UCSD-AML1 (cell line): ENCODE data around the gene ZNF784.

Experiments
- DNase-seq: peaks from one replicate; lab custom pipeline; 2025; ENCODE audit not compliant: unreplicated experiment; lab: John Stamatoyannopoulos, UW

The ZNF784 gene

DNA sequence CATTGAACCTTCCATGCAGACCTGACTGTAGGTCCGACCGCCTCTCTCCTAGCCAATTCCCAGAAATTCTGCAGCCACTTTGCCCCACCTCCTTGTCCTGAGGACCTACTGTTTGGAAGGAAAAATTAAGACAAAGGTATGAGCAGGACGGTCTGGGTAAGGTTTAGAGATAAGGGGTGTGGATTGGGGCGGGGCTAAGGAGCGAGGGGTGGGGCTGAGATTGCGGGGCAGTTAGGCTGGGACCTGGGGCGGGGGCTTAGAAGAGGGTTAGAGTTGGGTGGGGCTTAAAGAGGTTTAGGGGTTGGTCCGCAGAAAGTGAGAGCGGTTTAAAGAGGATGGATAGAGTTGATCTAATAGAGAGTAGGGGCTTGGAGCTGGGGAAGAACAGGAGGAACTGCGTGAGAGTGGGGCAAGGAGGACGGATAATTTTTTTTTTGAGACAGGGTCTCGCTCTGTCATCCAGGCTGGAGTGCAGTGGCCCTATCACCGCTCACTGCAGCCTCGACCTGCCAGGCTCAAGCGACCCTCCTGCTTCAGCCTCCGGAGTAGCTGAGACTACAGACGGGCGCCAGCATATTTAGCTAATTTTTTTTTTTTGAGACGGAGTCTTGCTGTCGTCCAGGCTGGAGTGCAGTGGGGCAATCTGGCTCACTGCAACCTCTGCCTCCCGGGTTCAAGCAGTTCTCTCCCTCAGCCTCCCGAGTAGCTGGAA lies 20.6 kb downstream of the ZNF784 start:
- no peak for DNase-seq

DNA sequence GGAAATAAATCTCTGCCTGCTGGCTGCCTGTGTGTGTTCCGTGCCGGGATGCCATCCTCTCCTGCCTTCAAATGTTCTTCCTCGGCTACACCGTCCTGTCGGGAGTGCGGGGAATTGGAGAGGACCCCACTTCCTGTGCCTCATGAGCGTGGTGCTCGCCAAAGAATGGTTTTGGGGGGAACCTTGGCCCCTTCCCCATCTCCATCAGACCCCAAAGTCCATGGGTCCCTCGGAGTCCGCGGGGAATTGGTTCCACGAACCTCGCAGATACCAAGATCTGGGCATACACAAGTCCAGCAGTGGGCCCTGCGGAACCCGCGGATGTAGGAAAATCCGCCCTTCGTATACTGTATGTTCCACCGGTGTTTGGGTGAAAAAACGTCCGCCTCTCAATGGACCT lies 21.3 kb downstream of the ZNF784 start:
- no peak for DNase-seq

DNA sequence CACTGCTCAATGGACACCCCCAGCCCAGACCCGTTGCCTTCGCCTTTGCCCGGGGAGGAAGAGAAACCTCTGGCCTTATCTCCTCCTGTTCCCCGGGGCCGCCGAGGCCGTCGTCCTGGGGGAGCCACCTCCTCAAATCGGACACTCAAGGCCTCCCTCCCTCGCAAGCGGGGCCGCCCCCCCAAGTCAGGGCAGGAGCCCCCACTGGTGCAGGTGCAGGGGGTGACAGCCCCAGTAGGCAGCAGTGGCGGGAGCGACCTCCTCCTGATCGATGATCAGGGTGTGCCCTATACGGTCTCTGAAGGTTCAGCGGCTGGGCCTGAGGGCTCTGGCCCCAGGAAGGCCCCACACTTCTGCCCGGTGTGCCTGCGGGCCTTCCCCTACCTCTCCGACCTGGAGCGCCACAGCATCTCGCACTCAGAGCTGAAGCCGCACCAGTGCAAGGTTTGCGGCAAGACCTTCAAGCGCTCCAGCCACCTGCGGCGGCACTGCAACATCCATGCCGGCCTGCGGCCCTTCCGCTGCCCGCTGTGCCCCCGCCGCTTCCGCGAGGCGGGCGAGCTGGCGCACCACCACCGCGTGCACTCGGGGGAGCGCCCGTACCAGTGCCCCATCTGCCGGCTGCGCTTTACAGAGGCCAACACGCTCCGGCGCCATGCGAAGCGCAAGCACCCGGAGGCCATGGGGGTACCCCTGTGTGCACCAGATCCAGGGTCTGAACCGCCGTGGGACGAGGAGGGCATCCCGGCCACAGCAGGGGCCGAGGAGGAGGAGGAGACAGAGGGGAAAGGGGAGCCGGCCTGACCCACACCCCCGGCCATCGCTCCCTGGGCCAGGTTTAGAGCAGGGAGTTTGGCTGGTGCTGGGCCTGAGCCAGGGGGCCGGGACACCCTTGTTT lies 22.0 kb downstream of the ZNF784 start:
- no peak for DNase-seq

DNA sequence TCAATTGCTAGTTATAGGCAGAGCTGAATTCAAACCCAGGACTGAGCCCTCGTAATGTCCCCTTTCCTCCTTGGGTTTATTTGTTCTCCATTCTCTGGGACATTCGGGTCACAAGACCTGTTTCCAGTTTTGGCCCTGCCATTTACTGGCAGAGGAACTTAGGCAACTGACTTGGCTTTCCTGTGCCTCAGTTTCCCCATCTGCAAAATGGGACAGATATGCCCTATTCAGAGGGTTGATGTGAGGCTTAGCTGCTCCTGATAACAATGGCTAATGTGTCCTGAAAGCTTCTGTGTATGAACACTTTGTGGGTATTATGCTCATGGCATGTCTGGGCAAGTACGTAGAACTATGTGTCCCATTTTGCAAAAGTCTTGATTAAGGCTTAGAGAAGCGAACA lies 23.3 kb downstream of the ZNF784 start:
- no peak for DNase-seq

DNA sequence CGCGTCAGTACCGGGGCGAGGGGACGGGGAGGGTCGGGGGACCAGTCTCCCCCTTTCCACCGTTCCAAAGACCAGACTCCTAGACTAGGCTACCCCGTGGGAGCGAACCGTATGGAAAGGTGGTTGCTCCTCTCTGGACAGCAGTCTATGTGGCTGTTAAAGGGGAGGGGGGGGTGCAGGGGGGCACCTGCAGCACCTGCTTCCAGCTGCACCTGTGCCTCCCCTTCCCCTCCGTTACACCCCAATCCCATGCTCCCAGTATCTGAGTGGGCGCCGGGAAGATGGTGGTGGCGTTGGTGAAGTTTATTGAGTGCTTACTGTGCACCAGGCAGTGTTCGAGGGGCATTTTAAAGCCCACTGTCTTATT lies 23.7 kb downstream of the ZNF784 start:
- no peak for DNase-seq

DNA sequence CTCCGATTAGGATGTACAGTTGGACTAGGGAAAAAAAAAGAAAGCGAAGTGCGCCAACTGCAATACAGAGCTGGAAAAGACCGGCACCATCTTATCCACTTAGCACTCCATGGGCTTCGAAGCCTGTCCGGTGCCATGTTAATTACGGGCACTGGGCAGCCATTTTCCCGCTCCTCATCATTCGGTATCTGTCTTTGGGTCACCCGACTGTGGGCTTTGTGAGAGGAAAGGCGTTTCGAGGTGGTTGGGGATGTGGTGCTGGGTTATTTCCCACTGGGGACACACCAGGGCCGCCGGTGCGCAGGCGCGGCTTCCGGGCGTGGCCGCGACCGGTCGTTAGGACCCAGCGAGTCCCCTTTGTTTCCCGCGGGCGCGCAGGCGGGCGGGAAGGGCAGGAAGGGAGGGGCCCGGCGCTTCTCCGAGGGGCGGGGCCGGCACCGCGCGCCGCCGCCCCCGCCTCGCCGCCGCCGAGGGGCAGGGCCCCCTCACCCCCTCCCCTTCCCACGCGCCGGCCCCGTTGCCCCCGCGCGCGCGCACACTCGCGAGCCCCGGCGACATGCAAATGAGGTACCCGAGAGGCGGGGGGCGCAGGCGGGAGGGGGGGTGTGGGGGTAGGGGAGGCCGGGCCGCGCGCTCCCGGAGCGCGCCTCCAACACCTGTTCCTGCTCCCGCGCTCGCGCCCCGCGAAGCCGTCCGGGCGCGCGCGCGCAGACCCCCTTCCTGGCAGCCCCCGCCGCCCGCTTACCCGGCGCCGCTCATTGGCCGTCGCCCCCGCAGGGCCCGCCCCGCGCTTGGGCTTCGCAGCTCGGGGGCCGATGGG lies 24.3 kb downstream of the ZNF784 start, which contains the start of gene ZNF524:
TSS of gene ZNF524 (plus strand) at position 447 of the 820 bp plus-strand sequence. CDS start 1,825 bp downstream, outside the sequence.
- DNase-seq, result peak; percentile 92

DNA sequence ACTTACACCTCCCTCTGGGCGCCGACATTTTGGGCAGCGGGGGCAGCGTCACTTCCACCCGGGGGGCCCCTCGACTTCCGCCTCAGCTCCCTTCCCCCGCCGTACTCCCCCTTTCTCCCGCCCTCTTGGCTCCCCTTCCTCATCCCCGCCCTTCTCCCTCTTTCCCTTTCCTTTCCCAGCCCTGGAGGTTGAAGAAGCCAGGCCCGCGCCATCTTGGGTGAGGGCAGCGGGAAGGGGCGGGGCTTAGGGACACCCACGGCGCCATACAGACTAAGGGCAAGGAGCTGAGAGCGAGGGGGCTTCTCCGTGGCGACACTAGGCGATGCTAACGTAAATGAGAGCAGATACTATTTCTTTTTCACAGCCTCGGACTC lies 24.9 kb downstream of the ZNF784 start, which contains the start of gene FIZ1:
TSS of gene FIZ1 (minus strand) at position 50 of the 374 bp plus-strand sequence. CDS start 1,652 bp downstream, outside the sequence.
- DNase-seq, result peak; percentile 98

DNA sequence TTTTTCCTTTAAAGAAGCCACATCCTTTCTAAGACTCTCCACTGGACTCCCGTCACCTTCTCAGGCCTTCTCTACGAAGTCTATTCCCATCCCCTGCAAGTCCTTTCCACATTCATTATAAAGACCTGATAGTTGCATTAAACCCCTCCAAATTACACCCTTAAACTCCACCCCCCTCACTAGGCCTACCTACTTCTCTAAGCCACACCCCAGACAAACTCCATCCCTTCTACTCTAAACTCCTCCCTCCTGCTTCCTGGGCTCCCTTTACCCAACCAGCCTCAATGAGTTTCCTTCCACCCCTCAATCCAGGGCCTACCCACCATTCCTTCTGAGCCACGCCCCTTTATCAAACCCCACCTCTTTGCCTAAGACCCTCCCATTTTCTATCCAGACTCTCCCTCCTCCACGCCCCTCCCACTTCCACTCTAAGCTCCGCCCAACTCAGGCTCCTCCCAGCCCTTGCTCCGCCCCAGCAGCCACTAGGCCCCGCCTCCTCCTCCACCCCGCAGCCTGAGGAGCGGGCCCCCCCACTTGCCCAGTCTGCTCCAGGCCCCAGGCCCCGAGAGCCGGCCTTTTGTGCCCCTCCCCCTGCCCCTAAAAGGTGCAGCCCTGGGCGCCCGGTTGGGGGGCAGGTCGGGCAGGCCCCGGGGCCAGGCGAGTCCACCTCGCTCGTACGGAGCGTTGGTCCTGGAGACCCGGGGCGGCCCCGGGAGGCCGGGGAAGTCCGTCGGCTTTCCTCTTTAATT lies 25.5 kb downstream of the ZNF784 start:
- peak; percentile 96 for DNase-seq

DNA sequence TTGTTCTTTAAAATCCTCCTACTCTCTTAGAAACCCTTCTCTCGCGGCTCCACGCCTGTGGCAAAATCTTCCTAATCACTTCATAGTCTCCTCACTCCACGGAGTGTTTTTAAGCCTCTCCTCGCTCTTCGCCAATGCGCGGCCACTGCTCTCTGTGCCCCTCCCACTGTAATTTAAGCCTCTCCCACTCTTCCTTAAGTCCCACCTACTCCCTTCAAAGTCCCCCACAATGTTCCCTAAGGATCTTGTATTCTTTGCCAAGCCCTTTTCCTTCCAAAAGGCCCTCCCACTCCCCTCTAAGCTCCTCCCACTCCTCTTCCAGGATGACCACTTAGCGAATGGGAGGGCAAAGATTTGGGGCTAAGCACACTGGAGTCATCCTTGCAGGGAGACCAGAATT lies 26.3 kb downstream of the ZNF784 start:
- no peak for DNase-seq

DNA sequence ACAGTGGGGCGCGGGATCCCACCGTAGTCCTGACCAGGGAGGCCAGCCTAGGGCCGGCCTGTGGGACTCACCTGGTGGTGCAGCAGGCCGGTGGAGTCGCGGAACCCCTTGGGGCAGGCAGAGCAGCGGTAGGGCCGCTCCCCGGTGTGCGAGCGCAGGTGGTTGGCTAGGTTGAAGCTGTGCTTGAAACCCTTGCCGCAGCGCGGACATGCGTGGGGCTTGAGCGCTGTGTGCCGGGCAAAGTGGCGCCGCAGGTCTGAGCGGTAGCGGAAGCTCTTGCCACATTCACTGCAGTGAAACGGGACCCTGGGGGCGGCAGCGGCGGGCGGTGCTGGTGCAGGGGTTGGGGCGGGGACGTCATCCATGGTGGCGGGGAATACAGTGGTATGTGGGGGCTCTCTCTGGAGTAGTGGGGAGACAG lies 26.9 kb downstream of the ZNF784 start:
- DNase-seq, result no peak

DNA sequence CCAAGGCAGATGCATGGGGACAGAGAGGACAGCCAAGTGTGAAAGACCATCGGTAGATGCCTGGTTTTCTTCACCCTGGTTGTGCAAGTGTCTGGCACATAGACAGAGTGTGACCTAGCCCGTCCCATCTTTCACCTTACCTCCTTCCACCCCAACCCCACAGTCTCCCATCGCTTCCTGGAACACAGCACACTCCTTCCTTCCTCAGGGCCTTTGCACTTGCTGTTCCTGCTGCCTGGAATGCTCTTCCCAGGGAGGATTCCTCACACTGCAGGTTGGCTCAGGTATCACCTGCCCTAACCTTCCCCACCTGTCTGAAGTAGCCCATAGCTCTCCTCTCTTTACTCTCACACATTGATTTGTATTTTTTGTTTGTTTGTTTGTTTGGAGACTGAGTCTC lies 28.1 kb downstream of the ZNF784 start:
- no peak for DNase-seq

DNA sequence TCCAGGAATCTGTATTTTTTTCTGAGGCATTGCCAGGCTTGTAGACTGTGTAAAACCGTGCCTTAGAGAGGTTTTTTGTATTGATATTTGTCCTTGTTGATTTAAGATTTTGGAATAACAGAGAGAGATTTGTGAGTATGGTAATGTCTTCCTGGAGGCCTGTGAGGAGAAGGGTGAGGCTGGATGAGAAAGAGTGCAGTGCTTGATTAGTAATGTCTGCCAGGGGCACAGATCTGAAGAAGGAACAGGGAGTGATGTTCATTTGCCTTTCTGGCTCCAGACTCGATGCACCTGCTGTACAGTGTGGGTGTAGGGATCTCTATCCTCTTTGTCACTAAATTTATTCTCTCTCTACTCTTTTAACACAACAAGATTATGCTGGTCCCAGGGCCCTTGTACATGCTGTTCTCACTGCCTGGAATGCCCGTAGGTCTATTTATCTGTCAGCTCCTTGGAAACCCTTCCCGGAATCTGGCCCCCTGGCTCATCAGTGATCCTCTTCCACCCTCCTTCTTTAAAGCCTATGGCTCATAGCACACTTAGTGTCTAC lies 29.3 kb downstream of the ZNF784 start:
- no peak for DNase-seq

DNA sequence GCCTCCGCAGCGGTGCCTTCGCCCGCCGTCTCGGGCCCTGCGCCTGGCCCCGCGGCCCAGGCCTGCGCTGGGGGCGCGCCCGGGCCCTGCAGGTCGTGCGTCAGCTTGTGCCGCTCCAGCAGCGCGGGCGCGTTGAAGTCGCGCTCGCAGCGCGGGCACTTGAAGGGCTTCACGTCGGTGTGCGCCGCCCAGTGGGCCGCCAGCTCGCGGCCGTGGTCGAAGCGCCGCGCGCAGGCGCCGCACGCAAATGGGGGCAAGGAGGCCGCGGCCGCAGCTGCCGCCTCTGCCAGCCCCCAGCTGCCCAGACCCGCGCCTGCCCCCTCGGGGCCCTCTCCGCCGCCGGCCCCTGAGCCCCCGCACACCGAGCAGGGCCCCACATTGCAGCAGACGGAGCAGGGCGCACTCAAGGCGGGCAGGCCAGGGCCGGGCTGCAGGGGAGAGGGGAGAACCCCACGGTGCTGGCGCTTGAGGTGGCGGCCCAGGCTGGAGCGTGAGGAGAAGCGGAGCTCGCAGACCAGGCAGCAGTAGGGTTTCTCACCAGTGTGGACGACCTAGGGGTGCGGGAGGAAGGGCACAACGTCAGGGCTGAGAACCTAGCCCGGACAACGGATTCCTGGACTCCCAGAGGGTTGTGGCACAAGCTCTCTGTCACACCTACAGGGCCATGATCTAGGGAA lies 31.1 kb downstream of the ZNF784 start:
- no peak for DNase-seq

DNA sequence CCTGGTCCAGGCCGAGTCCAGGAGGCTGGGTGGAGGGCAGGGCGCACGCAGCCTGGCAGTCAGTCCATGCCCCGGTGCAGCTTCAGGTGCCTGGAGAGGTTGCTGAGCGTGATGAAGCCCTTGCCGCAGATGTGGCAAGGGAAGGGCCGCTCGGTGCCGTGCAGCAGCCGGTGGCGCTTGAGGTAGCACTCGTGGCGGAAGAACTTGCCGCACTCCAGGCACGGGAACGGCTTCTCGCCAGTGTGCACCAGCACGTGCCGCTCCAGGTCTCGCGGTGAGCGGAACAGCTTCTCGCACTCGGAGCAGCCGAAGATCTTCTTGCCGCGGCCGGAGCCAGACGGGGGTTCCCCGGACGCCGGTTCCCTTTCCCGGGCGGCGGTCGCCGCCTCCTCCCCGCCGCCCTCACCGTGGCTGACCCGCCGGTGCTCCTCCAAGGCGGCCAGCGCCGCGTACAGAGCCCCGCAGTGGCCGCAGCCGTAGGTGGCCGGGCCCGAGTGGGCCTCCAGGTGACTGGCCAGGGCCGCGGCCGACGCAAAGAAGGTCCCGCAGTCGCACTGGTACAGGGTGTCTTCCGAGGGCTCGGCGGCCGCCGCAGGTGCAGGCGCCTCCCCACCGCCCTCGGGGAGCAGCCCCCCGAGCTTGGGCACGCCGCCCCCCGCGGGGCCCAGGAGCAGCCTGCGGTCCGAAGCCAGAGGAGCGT lies 31.8 kb downstream of the ZNF784 start:
- no peak for DNase-seq

DNA sequence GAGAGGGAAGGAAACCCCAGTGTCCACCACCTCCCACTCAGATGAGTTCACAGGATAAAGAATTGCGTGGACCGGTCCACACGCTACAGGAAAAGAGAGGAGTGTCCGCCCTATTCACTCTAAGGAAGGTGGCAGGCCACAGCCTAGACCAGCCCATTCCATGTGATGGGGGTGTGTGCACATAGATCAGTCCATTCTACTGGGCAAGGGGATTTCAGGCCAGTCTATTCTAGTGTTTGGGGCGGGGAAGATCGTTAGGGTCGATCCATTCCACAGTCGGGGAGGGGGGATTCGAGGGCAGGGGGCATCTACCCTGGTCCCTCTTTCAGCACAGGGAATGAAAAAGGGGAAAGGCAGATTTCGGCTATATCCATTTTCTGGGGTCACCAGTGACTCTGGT lies 32.8 kb downstream of the ZNF784 start:
- DNase-seq, result no peak

DNA sequence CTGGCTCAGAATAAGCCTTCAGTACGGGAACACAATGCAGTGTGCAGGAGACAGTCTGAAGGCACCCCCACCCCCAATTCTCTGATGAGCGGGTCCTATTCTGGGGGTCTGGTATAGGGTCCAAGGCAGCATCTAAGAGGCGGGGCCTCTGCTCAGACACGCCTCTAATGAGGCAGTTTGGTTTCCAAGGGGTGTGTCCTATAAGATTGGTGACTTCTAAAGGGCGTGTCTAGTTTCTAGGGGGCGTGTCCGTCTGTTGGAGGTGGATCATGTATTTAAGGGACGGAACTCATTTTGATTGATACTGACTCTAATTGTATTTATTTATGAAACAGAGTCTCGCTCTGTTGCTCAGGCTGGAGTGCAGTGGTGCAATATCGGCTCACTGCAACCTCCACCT lies 33.7 kb downstream of the ZNF784 start:
- DNase-seq, result no peak

DNA sequence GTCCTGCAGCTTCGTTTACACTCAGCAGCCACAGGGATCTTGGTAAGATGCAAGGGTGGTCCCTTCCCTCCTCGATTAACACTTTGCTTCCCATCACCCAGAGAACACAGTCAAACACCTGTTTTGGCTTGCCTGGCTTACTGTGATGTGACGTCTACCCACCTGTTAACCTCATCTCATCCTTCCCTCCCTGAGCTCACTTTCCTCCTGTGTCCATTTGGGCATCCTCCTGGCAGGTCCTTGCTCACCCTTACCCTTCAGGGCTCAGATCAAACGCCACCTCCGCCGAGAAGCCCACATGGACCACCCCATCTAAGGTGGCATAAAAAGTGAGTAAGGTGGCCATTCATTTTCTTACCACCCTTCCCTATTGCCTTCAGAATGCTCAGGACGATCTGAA lies 34.3 kb downstream of the ZNF784 start:
- no peak for DNase-seq

DNA sequence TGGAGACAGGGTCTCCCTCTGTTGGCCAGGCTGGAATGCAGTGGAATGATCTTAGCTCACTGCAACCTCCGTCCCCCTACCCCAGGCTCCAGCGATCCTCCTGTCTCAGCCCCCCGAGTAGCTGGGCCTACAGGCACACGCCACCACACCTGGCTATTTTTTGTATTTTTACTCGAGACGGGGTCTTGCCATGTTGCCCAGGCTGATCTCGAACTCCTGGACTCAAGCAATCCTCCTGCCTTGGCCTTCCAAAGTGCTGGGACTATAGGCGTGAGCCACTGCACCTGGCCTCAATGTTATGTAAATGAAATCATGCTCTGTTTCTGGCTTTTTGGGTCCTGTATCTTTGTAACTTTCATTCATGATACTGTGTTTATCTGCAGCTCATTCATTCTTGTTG lies 35.6 kb downstream of the ZNF784 start:
- DNase-seq, result no peak

DNA sequence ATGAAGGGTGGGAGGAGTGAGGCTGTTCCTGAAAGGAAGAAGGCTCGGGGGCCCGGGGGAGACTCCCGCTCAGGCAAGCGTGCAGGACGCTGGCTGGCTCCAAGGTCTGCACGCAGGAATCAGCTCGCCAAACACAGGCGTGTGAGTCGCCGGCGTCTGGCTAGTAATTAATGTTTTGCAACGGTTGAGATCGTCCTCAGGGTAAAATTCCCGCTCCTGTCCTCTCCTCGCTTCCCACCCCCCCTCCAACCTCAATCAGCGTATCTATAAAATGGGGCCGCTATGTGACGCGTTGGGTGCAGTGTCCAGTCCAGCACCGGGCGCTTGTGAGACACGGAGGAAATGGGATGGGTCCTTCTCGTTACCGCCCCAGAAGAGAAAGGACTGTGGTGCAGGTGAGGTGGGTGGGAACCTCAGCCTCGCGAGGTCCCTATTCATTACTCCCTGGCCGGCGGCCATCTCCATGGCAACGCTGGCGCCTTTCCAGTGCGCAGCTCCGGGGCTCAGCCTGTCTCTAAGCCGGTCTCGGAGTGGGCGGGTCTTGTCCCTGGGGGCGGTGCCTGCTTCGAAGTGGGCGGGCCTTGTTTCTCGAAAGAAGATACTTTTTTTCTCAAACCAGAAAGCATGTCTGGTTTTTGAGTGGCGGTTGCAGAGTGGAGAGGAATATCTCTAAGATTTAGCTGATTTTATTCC lies 37.2 kb downstream of the ZNF784 start:
- peak; percentile 92 for DNase-seq
